Measurements from ENCODE around the gene INAFM1. TPM values are rescaled to one million over a fixed set of nuclear protein-coding genes. Genes with fewer than 3 reads are reported as not detected.

INAFM1 gene
- total and polyA plus RNA-seq, 9 of the 15 experiments (the other 6 are each of a cell fraction or from before 2014, with no cell fraction given) = 0.71 to 30.9 (median 3.1) TPM

DNA sequence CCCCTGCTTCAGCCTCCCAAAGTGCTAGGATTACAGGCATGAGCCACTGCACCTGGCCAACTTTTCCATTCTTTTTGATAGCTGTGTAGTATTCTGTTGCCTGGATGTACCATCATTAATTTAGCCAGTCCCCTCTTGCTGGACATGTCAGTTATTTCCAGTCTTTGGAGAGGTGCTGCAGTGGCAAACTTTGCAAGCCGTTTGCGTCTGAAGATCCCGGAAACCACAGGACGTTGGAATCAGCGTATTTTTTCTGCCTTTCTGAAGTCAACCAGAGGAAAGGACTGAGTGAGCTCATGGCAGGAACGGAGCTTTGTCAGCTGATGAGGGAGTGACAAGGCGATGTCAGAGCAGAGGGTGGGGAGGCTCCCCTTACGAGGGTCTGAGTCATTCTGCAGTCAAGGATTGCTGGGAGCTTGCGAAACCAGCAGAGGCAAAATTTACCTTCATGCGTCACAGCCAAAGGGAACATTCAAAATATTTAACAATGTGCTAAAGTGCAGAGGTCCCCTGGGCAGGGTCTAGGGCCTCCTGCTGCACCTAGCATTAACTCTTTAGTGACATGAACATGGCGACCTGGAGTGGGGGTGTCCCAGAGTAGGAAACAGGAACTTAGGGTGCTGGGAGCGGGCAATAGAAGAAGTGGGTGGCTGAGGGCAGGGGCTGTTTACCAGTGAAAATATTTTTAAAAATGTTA, 40.6 kb downstream of the INAFM1 start (continued):
- TF ChIP-seq, protein P1, sequence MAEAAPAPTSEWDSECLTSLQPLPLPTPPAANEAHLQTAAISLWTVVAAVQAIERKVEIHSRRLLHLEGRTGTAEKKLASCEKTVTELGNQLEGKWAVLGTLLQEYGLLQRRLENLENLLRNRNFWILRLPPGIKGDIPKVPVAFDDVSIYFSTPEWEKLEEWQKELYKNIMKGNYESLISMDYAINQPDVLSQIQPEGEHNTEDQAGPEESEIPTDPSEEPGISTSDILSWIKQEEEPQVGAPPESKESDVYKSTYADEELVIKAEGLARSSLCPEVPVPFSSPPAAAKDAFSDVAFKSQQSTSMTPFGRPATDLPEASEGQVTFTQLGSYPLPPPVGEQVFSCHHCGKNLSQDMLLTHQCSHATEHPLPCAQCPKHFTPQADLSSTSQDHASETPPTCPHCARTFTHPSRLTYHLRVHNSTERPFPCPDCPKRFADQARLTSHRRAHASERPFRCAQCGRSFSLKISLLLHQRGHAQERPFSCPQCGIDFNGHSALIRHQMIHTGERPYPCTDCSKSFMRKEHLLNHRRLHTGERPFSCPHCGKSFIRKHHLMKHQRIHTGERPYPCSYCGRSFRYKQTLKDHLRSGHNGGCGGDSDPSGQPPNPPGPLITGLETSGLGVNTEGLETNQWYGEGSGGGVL (CRISPR knock-in tag; IDR thresholded peaks at IDR 0.05) = no peak
- peak; percentile 92 for TF ChIP-seq NFE2 (IDR thresholded peaks at IDR 0.05; ENCODE audit: low read depth)
- TF ChIP-seq, protein P2, sequence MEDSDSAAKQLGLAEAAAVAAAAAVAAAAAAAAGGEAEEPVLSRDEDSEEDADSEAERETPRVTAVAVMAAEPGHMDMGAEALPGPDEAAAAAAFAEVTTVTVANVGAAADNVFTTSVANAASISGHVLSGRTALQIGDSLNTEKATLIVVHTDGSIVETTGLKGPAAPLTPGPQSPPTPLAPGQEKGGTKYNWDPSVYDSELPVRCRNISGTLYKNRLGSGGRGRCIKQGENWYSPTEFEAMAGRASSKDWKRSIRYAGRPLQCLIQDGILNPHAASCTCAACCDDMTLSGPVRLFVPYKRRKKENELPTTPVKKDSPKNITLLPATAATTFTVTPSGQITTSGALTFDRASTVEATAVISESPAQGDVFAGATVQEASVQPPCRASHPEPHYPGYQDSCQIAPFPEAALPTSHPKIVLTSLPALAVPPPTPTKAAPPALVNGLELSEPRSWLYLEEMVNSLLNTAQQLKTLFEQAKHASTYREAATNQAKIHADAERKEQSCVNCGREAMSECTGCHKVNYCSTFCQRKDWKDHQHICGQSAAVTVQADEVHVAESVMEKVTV (CRISPR knock-in tag; IDR thresholded peaks at IDR 0.05) = no peak
- TF ChIP-seq, protein P3, sequence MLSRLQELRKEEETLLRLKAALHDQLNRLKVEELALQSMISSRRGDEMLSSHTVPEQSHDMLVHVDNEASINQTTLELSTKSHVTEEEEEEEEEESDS (CRISPR knock-in tag; IDR thresholded peaks at IDR 0.05) = no peak
- TF ChIP-seq NR2F6 (CRISPR knock-in tag; IDR thresholded peaks at IDR 0.05) = no peak
- TF ChIP-seq ZSCAN29 (IDR thresholded peaks at IDR 0.05) = no peak
- TF ChIP-seq U2AF2 (optimal IDR thresholded peaks at IDR 0.05; ENCODE audit: low read depth, low read length) = no peak
- no peak for TF ChIP-seq ZNF347 (CRISPR knock-in tag; IDR thresholded peaks at IDR 0.05; ENCODE audit: low read depth)
- TF ChIP-seq IFI16 (CRISPR knock-in tag; IDR thresholded peaks at IDR 0.05) = no peak
- no peak for TF ChIP-seq MCM2 (IDR thresholded peaks at IDR 0.05; ENCODE audit: low read depth)
- TF ChIP-seq RNF2 (IDR thresholded peaks at IDR 0.05) = peak; percentile 74
- no peak for TF ChIP-seq XRCC3 (IDR thresholded peaks at IDR 0.05)
- peak; percentile 89; the same call in 1 of the 2 replicates for TF ChIP-seq SMARCA5 (IDR thresholded peaks at IDR 0.05)
- peak; percentile 67 to 92 for TF ChIP-seq KDM1A (IDR thresholded peaks at IDR 0.05)
- TF ChIP-seq ZNF3 (CRISPR knock-in tag; IDR thresholded peaks at IDR 0.05) = no peak
- peak; percentile 98 for TF ChIP-seq JUN (IDR thresholded peaks at IDR 0.05; ENCODE audit: borderline replicate concordance, low read depth, low read length)
- peak; percentile 92 for TF ChIP-seq JUN (CRISPR knock-in tag; IDR thresholded peaks at IDR 0.05; ENCODE audit: borderline replicate concordance)
- peak; percentile 33; the same call in 1 of the 2 replicates for TF ChIP-seq MTA1 (IDR thresholded peaks at IDR 0.05; ENCODE audit: borderline replicate concordance)
- TF ChIP-seq HNRNPL (IDR thresholded peaks at IDR 0.05; ENCODE audit: low read depth, low read length) = no peak
- peak; percentile 39; the same call in 1 of the 2 replicates for TF ChIP-seq BHLHE40 (IDR thresholded peaks at IDR 0.05; ENCODE audit: low read length)
- no peak for TF ChIP-seq MIER1 (IDR thresholded peaks at IDR 0.05; ENCODE audit: low read depth)
- TF ChIP-seq THRAP3 (IDR thresholded peaks at IDR 0.05; ENCODE audit: borderline replicate concordance) = no peak
- TF ChIP-seq SRSF7 (optimal IDR thresholded peaks at IDR 0.05; ENCODE audit: low read depth, low read length) = no peak
- no peak for TF ChIP-seq PTBP1 (IDR thresholded peaks at IDR 0.05; ENCODE audit: low read depth, low read length)
- TF ChIP-seq, protein P4, sequence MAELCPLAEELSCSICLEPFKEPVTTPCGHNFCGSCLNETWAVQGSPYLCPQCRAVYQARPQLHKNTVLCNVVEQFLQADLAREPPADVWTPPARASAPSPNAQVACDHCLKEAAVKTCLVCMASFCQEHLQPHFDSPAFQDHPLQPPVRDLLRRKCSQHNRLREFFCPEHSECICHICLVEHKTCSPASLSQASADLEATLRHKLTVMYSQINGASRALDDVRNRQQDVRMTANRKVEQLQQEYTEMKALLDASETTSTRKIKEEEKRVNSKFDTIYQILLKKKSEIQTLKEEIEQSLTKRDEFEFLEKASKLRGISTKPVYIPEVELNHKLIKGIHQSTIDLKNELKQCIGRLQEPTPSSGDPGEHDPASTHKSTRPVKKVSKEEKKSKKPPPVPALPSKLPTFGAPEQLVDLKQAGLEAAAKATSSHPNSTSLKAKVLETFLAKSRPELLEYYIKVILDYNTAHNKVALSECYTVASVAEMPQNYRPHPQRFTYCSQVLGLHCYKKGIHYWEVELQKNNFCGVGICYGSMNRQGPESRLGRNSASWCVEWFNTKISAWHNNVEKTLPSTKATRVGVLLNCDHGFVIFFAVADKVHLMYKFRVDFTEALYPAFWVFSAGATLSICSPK (IDR thresholded peaks at IDR 0.05; ENCODE audit: borderline replicate concordance) = no peak

All from K562 (cell line).